UCSD-AML1 (cell line): Measurements from ENCODE around the gene DLG2.

Experiments used
- DNase-seq: peaks from one replicate; lab custom pipeline; 2025; ENCODE audit not compliant: unreplicated experiment; lab: John Stamatoyannopoulos, UW

Gene DLG2

GRCh38 chr11:83976086-83976485, 1651.1 kb downstream of the DLG2 start:
- no peak for DNase-seq

- no peak for DNase-seq
Observed at GRCh38 chr11:83972536-83972935, 1654.6 kb downstream of the DLG2 start.

GRCh38 chr11:83971063-83971462, 1656.1 kb downstream of the DLG2 start:
- DNase-seq = no peak

GRCh38 chr11:83970061-83970671, 1657.0 kb downstream of the DLG2 start:
- DNase-seq = no peak

GRCh38 chr11:83957038-83957900, 1669.9 kb downstream of the DLG2 start:
- no peak for DNase-seq

- no peak for DNase-seq
Observed at GRCh38 chr11:83956119-83956697, 1670.9 kb downstream of the DLG2 start.

- no peak for DNase-seq
Observed at GRCh38 chr11:83954780-83955179, 1672.4 kb downstream of the DLG2 start.

GRCh38 chr11:83951521-83951920, 1675.6 kb downstream of the DLG2 start:
- DNase-seq = no peak

- no peak for DNase-seq
Observed at GRCh38 chr11:83948200-83948599, 1678.9 kb downstream of the DLG2 start.

- no peak for DNase-seq
Observed at GRCh38 chr11:83945976-83946375, 1681.2 kb downstream of the DLG2 start.

- no peak for DNase-seq
Observed at GRCh38 chr11:83941050-83941449, 1686.1 kb downstream of the DLG2 start.

GRCh38 chr11:83938148-83938547, 1689.0 kb downstream of the DLG2 start:
- no peak for DNase-seq

- DNase-seq = no peak
Observed at GRCh38 chr11:83933008-83933407, 1694.1 kb downstream of the DLG2 start.

- no peak for DNase-seq
Observed at GRCh38 chr11:83927422-83927821, 1699.7 kb downstream of the DLG2 start.

- DNase-seq = no peak
Observed at GRCh38 chr11:83924795-83925542, 1702.2 kb downstream of the DLG2 start.

- no peak for DNase-seq
Observed at GRCh38 chr11:83923961-83924360, 1703.2 kb downstream of the DLG2 start.

- no peak for DNase-seq
Observed at GRCh38 chr11:83922953-83923352, 1704.2 kb downstream of the DLG2 start.

- DNase-seq = no peak
Observed at GRCh38 chr11:83922318-83922717, 1704.8 kb downstream of the DLG2 start.

- DNase-seq = no peak
Observed at GRCh38 chr11:83921447-83922192, 1705.5 kb downstream of the DLG2 start.

GRCh38 chr11:83918476-83918875, 1708.7 kb downstream of the DLG2 start:
- no peak for DNase-seq

- DNase-seq = no peak
Observed at GRCh38 chr11:83914995-83915394, 1712.1 kb downstream of the DLG2 start.
